RWPE2 (cell line): ENCODE results near the gene EEFSEC.

Experiments used
- ATAC-seq: fragments of 200-7000 bp; cut with Tn5 transposase; 3 replicates; pipeline ENCODE4 v1.9.1; 2021; ENCODE audit warnings: low read depth
- DNase-seq: peaks from one replicate; pipeline ENCODE4 v3.0.0-alpha.2; 2020; ENCODE audit warnings: low spot score
- H3K27ac ChIP-seq: fragments of 450-650 bp; 2 replicates; pipeline ENCODE4 v1.5.1; 2017; ENCODE audit warnings: mild to moderate bottlenecking; ENCODE audit not compliant: poor library complexity, severe bottlenecking
- H3K27me3 ChIP-seq: fragments of 250-450 bp; sonication (Bioruptor Pico); 2 replicates; pipeline ENCODE4 v1.5.1; 2021; ENCODE audit warnings: mild to moderate bottlenecking, moderate library complexity; ENCODE audit not compliant: insufficient read depth, poor library complexity, severe bottlenecking
- H3K36me3 ChIP-seq: fragments of 250-450 bp; sonication (Bioruptor Pico); 2 replicates; pipeline ENCODE4 v1.5.1; 2020; ENCODE audit warnings: low read depth, mild to moderate bottlenecking, moderate library complexity
- H3K4me1 ChIP-seq: fragments of 250-450 bp; sonication (Bioruptor Pico); 2 replicates; pipeline ENCODE4 v1.5.1; 2021; ENCODE audit warnings: mild to moderate bottlenecking, moderate library complexity; ENCODE audit not compliant: insufficient read depth, poor library complexity, severe bottlenecking
- H3K4me3 ChIP-seq: fragments of 250-450 bp; sonication (Bioruptor Pico); 2 replicates; pipeline ENCODE4 v1.5.1; 2021; ENCODE audit warnings: mild to moderate bottlenecking, moderate library complexity; ENCODE audit not compliant: severe bottlenecking
- H3K9me3 ChIP-seq: fragments of 250-450 bp; sonication (Bioruptor Pico); 2 replicates; pipeline ENCODE4 v1.5.1; 2021; ENCODE audit warnings: mild to moderate bottlenecking, moderate library complexity; ENCODE audit not compliant: severe bottlenecking
- CTCF ChIP-seq: fragments of 450-650 bp; IDR thresholded peaks from one replicate; pipeline ENCODE4 v1.5.1; 2017; ENCODE audit warnings: mild to moderate bottlenecking, moderate library complexity; ENCODE audit not compliant: poor library complexity, severe bottlenecking

Gene EEFSEC

GRCh38 chr3:128408012-128408692 lies 254.9 kb downstream of the EEFSEC start:
- Histone ChIP-seq H3K9me3 (no peaks in the 10 kb centered on the region), H3K36me3 (no peaks in the 10 kb centered on the region), H3K4me3 (no peak overlapping the region), H3K4me1 (no peaks in the 10 kb centered on the region), H3K27ac (no peak overlapping the region), H3K27me3 (no peaks in the 10 kb centered on the region)
- no peak for TF ChIP-seq CTCF
- no peak for DNase-seq
- ATAC-seq = no peak; the same call in 2 of the 3 replicates

- TF ChIP-seq CTCF = peak; percentile 22
- ATAC-seq (peak; percentile 24; the same call in 1 of the 3 replicates), DNase-seq (no peak)
- H3K4me1 ChIP-seq = no peaks in the 10 kb centered on the region
- no peaks in the 10 kb centered on the region for H3K36me3 ChIP-seq
- H3K27me3 ChIP-seq = no peaks in the 10 kb centered on the region
- no peak overlapping the region for H3K27ac ChIP-seq
- H3K4me3 ChIP-seq = no peak overlapping the region
- H3K9me3 ChIP-seq = no peaks in the 10 kb centered on the region
These were observed 255.7 kb downstream of the EEFSEC start for GRCh38 chr3:128408693-128409623.

GRCh38 chr3:128409624-128410581 lies 256.6 kb downstream of the EEFSEC start:
- Histone ChIP-seq H3K4me3 (no peak overlapping the region), H3K9me3 (no peaks in the 10 kb centered on the region), H3K27me3 (no peaks in the 10 kb centered on the region), H3K36me3 (no peaks in the 10 kb centered on the region), H3K27ac (no peak overlapping the region), H3K4me1 (no peaks in the 10 kb centered on the region)
- ATAC-seq (no peak), DNase-seq (no peak)
- no peak for TF ChIP-seq CTCF

- H3K4me1 ChIP-seq = no peaks in the 10 kb centered on the region
- DNase-seq (no peak), ATAC-seq (no peak)
- no peak for TF ChIP-seq CTCF
- H3K36me3 ChIP-seq = no peaks in the 10 kb centered on the region
- H3K27ac ChIP-seq = no peak overlapping the region
- H3K27me3 ChIP-seq = no peaks in the 10 kb centered on the region
- no peaks in the 10 kb centered on the region for H3K9me3 ChIP-seq
- H3K4me3 ChIP-seq = no peak overlapping the region
These were observed 257.6 kb downstream of the EEFSEC start for GRCh38 chr3:128410669-128411573.
